Measurements from ENCODE around the gene CCDC88C.

CCDC88C gene

DNA sequence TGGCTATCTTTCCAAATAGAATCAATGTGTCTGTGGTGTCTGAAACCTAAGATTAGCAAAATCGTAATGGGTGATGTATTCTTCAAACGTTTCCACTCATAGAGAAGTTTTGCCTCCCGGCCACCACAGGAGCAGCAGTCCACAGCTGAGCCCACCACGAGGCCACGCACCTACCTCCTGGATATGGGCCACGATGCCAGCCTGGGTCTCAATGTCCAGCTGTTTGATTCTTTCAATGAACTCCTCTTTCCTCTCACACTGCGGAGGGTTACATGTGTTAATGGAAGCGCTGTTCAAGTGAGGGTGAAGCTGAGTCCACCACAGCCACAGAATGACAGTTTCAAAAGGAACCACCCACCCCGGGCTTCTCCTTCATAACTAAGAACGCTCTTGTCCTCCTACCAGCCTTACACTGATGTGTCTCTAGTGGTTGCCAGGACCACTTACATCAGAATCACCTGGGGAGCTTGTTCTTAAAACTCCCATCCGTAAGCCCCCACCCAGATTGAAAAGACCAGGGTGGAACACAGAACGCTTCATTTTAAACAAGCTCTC, 75.3 kb downstream of the CCDC88C start:
- FAIRE-seq, result no peak

DNA sequence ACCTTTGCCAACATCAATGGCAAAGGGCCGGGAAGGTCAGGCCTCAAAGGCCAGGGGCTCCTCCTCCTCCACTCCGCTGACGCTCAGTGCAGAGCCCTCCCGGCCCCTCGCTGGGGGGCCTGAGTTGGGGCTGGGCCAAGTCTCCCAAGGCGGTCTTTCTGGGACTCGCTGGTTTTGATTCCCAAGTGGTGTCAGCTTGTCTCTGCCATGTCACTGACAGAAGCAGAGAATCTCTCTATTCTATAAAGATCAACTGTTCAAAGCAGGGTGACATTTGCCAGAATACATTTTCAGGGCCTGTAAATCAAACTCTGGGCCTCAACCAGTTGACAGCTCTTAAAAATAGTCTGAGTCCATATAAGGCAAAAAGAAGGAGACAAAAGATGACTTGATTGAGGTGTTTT, 75.9 kb downstream of the CCDC88C start:
- no peak for FAIRE-seq

DNA sequence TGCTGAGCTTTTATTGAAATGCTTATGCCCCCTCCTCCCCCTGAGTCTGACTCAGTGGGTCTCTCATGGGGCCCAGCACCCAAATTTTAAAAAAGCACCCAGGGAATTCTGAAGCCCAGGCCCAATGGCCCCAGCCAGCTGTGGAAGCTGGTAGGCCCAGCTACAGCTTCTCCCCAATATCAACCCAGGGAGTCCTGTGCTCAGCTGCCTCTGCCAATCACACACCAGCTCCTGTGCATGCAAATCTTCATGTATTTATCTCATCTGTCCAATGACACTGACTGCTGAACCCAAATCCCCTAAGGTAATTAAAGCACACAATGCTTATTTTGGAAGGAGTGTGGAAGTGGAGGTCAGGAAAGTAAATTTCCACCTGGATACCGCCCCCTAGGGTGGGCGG, 76.3 kb downstream of the CCDC88C start:
- no peak for FAIRE-seq

DNA sequence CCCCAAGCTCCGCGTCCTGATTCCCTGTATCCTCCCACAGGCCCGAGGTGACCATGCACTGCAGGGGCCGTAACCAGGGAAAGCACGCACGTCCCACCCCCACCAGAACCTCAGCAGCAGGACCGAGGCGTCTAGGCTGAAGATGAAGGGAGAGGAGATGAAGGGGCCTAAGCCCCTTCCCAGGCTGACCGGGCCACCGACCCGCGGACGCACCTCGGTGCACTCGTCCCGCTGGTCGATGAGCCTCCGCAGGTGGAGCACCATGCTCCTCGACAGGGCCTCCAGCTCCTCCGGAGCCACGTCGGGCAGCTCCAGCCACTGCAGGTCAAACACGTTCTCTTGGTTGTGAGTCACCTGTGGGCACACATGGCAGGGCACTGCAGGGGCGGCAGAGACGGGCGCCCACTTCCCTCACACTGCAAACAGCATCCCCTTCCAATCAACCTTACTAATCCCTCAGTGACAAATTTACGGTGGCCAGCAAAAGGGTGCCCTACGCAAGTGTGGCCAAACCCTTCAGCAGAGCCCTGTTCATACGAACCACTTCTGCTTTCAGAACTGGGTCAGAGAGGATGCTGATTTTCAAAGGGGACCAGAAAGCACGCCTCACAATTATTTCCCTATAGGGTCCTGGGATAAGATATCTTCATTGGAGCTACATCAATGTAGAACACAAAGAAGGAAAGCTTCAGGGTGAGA, 77.8 kb downstream of the CCDC88C start:
- FAIRE-seq, result no peak

DNA sequence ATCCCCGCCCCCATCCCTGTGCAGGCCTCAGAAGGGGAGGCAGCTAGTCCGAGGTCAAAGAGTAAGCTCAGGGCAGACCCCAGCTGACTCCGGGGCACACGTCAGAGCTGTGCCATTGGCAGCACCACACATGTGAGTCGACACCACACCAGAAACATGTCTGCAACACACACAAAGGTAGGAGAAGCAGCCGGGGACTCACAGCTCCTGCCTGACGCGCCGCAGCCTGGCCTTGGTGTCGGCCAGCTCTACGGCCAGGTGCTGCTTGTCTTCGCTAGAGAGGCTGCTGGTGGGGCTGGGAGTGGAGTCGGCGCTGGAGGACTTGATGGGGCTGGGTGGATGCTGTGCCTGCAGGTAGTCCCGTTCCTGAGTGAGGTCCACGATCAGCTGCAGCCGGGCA, 78.5 kb downstream of the CCDC88C start:
- no peak for FAIRE-seq

DNA sequence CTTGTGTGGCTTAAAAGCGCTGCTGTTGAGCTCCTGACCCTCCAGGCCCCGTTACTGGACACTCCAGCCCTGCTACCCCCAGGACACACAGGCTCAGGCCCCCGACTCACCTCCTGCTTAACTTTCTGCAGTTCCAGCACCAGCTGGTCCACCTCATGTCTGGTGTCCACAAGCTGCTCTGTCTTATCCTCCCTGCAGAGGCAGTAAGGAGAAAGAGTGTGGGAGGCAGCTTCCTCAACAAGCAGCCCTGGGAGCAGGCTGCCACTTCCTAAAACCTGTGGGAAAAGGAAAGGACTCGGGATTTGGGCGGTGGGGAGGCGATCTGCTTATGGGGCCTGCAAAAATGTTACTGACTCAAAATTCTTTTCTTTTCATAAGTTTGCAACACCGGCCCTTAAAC, 79.2 kb downstream of the CCDC88C start:
- no peak for FAIRE-seq

DNA sequence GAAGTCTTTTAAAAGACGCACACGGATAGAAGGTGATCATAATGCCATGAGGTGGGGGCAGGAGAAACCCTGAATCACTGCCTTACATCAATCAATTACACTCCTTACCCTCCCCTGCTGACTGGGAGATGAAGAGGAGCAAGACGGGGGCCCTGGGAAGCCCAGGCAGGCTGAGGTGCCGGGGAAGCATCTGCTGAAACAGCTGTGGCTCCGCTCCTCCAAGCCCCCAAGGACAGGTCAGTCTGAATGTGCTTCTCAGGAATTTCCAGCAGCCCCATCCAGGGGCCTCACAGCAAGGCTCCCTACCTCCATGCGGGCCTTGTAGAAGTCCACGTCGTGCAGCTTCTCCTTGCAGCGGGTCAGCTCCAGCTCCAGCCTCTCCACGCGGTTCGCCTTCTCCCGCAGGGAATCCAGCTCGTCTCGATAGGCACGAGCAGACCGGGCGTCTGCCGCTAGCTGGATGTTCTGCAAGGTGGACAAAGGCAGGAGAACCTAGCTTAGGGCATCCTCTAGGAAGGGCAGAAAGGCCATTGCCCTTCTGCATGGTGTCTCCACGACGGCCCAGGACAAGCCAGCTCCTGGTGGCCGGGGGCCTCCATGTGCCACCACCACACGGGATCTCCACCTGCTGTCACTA, 79.8 kb downstream of the CCDC88C start:
- no peak for FAIRE-seq

DNA sequence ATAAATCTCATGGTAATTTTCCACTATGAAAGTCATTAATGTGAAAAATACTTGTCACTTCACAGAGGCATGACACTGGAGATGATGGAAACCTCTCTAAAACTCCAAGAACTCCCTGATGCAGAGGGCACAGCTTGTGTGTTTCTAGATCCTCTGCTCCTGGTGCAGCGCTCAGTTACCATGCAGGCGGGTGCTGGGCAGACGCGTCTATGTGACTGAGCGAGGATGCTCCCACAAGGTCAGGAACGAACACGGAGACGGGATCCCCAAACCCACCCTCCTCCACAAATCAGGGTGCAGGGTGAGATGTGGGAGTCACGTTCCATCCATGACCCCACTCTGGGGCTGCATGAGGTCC, 81.5 kb downstream of the CCDC88C start:
- FAIRE-seq, result no peak

DNA sequence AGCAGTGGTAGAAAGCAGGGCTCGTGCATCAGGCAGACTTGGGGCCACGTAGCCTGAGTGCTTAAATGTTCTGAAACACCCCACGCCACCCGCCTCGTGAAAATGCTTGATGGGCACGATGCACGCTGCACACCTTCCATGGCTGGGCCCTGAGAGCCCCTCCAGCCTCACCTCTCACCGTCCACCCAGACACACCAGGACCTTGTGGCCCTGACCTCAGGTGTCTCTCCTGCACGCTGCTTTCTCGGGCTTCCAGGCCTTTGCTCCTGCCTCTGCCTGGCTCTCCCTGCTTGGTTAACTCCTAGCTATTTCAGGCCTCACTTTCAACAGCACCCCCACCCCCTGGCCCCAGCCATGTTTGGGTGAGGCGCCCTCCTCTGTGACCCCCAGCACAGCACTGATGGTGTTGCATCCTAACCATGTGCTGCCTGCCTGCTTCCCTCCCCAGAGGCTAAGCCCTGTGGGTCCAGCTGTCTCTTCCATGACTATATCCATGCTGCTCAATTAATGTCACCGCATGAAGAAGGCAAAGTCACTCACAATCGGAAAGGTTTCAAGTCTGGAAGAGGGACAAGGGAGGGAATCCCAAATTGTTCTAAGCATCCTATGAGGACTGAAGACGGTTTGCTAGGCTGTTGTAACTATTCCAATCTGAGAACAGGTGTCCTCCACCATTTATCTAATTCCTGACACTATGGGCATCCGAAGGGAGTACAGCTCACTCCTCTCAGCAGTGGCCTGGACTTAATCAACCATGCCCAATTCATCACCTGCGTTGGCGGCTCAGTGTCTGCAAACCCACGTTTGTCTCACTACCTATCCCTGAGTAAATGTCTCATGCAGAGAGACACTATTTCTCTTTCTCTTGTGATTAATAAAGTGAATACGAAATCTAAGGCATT, 82.2 kb downstream of the CCDC88C start:
- no peak for FAIRE-seq

DNA sequence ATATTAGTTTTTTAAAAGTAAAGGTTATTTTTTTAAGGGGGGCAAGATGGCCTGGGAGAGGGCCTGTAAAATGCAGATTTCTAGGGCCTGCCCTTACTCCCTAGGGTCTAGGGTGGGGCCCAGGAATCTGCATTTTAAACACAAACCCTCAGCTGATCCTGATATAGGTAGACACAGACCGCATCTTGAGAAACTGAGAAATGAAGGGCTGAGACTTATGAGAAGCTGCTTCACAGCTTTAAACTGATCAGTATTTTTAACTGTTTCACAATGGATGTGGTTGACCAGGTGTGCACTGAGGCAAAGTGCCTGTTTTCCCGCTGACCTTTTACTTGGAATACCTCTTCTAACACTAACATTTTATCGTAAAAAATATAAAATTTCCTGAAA, 84.0 kb downstream of the CCDC88C start:
- FAIRE-seq, result no peak

DNA sequence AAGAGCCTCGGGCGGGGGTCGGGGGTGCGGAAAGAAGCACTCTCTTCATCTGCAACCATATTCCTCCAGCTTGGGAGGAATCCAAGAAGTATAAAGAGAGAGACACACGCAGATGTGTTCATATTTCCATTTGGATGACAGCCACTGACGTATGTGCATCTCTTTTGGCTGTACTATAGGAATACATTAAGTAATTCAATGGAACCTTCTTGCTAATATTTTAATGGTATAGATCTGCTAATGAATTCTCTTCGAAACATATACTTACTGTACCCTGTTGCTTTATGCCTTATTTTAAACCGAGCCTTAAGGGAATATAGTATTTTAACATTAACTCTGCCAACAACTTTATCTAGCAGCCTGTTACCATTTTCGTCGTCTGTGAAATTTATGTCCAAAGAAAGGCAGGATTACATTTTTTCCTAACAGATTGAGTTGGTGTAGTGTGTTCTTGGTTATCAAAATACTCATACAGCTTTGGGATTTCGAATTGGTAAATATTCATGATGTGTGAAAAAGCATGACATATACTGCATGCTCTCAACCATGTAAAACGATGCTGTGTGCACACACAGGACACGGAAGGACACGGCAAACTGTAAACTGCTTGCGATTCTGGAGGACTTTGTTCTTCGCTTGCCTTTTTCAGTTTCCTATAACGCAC, 84.5 kb downstream of the CCDC88C start:
- FAIRE-seq, result no peak

DNA sequence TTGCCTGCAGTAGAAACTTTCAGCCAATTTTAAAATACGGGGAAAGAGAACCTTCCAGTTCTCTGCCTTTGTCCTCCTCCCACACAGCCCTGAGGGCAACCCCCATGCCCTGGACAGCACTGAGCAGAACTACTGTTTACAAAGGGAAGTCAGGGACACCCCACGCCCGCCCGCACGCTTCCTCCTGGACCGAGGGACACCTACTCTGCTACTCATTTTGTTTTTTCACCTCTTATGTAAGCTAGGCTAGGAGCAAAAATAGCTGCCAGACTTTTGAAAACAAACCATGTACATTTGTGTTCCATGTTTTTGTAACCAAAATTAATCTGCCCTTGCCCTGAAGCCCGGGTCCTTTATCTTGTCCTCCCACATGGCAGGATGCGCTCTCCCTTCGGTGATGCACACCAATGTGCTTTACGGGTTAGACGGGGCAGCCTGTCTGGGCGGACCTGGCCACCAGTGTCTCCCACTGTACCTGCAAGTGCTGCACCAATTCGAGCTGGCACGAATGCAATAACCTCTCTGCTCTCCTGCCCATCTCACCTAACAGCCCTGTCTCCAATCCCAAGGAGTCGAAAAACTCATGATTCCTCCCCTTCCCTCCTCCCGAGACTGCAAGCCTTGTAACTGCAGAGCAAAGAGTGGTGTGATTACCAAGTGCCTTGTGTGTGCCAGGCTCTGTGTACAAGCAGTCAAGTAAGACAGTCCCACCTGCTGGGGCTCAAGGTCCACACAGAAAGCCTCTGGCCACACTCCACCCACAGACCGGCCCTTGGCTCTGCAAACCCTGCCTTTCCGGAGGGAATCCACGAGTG, 85.2 kb downstream of the CCDC88C start:
- FAIRE-seq, result no peak

DNA sequence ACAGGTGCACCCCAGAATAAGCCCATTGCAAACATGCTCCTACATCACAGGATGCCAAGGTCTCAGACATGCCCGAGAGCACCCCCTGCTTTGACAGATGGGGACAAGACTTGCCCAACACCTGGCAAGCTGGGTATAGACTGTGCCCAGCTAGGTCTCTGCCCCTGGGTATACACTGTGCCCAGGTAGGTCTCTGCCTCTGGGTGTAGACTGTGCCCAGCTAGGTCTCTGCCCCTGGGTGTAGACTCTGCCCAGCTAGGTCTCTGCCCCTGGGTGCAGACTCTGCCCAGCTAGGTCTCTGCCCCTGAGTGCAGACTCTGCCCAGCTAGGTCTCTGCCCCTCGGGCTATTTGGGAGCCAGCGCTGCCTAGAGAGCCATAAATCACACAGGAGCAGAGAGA, 85.9 kb downstream of the CCDC88C start:
- no peak for FAIRE-seq

DNA sequence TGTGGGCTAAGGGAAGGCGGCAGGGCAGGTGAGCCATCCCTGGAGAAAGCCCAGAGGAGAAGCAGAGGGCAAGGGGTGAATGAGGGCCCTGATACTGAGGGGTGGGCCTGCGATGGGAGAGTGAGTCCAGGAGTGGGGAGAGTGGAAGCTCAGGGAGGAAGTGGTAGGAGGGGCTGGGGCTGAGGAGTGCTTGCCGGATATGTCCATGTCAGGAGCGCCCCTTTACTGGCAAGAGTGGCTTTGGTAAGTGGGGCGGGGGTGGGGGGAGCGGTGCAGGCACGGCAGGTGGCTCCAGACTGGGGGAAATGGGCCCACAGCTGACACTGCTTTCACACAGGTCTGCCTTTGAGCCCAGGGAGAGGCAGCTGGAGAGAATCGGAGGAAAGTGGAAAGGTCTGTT, 86.8 kb downstream of the CCDC88C start:
- FAIRE-seq, result no peak

DNA sequence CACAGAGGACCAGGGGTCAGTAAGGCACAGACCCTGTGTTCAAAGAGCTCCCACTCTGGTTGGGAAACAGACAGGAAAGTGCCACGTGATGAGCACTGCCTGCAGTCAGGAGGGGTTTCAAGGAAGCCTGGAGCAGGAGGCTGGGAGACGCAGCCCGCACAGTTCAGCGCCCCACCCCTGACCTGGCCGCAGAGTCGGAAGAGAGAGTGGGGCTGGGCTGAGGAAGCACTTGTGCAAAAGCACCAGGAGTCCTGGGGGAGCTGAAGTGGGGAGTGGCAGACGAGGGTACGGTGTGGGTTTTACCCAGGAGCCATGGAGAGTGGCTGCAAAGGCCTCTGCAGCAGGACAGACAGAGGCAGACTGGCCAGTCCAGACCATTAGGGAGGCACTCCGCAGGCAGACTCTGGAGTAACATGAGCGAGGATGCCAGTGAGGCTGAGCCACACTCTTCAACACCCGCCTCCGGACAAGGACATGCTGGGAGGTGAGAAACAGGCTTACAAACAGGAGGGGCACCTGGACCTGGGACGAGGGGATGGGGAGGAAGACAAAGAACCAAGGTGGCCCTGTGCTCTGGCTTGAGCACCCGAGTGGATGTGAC, 87.4 kb downstream of the CCDC88C start:
- FAIRE-seq, result no peak

DNA sequence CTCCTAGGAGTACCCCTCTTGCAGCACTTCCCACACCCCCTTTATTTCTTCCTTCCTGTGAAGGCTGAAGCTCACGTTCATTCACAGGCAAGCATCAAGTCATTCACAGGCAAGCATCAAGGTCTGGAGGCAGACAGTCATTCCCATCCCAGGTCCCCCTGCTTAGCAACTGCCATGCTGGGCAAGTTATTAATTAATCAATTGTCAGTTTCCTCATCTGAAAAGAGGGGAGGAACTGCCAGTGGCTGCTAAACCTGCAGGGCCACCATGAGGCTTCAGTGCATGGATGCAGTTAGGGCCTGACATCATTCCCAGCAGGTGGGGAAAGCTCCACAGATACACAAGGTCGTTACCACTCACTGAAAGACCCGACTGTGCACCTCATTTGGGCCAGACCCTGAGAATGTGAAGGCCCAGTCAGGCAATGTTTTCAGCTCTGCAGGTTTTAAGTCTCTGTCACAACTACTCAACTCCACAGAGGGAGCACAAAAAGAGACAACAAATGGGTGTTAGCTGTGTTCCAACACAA, 88.1 kb downstream of the CCDC88C start:
- FAIRE-seq, result no peak

DNA sequence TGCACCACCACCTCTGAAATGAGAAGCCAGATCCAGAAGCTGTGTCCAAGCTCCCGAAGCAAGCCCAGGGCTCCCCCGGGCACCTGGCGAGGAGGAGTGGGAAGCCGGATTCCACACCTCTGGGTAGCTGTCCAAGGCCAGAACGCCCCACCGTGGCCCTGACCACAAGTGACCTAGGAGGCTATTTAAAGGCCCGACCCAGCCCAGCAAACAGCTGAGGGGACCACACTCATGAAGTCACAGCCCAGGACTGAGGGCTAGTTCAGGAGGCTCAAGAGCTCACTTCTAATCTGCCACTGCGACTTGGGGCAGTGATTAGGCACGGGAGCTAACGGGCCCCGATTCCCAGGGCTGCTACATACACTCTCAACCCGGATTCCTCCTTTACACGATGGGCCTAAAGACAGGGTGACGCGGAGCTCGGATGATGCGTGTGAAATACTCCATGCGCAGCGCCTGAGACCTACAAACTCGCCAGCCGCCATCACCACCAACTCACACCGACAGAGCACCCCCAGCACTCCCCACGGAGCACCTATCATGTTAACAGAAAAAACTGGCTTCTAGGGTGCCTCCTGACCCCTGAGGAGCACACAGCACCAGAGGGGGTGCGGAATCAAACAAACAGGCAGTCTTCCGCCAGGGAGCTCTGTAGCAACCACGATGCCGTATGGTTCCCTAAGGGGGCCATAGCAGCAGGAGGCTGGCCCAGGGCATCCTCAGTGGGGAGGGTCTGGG, 89.1 kb downstream of the CCDC88C start:
- no peak for FAIRE-seq

DNA sequence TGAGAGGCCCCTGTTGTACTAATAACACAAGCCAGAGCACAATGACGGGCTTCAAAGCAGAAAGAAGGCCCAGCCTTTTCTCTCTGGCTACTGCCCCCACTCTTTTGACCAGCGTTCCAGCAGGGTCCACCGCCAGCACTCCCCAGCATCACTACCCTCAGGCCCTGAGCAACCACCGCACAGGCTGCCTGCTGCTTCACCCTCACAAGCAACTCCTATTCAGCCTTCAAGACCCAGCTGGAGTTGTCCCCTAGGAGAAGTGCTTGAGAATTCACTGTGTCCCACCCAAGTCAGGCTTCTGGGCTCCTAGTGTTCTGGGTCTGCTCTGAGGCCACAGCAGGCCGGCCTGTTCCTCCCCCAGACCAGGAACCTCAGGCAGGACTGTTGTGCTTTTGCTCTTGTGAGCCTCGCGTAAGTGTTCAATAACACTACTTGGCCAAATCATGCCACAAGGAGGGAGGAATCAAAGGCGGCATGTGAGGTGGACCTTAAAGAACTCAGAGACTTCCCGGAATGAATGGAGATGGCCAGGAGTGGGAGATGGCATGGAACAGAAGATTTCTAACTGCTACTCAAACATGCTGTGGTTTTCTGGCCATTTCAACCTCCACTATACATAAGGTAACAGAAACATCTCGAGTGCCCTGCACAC, 89.8 kb downstream of the CCDC88C start:
- no peak for FAIRE-seq

DNA sequence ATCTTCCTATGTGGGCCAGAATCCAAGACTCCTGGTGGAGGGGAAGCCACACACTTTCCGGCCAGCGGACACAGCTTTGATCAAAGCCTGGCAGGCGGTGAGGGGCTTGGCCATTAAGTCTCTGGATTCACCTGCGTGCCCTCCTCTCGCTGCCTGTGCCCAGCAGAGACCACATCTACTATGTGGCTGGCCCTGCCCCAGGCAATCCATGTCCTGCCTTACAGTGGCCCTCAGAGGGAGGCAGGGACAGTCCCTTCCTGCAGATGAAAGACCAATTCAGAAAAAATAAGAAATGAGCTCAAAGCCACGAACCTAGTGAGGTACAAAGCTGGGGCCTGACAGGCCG, 90.4 kb downstream of the CCDC88C start:
- FAIRE-seq, result no peak

All from endometrium (tissue), 2 donors.